MCF 10A (cell line): Measurements from ENCODE around the gene GRM6. TPM values are rescaled to one million over a fixed set of nuclear protein-coding genes. Genes with fewer than 3 reads are reported as not detected.

Experiments
- BruUV-seq: library from RNA; stranded (reverse); fragments of 400-500 nt; replicated peaks from 2 replicates; lab custom pipeline; 2021; lab: Mats Ljungman, UMichigan
- CTCF ChIA-PET: fragments of 300-600 bp; sonication (Branson Sonifier 250); formaldehyde crosslinking; extraction: SDS; loops from one replicate; lab custom pipeline; 2021; ENCODE audit warnings: antibody characterized with exemption, inconsistent platforms; lab: Yijun Ruan, JAX
- POLR2A ChIA-PET: fragments of 300-600, 350-650 bp; sonication (Branson Sonifier 250); formaldehyde crosslinking; extraction: SDS; loops from one replicate; lab custom pipeline; 2020; ENCODE audit warnings: antibody characterized with exemption, inconsistent platforms; lab: Yijun Ruan, JAX
- DNase-seq: peaks from one replicate; pipeline ENCODE4 v3.0.0-alpha.2; 2018; ENCODE audit not compliant: unreplicated experiment
- H3K27ac Mint-ChIP-seq: one replicate; pipeline ENCODE4 v1.8.0; 2022; ENCODE audit warnings: mild to moderate bottlenecking, low read depth, mixed read lengths; ENCODE audit not compliant: unreplicated experiment
- H3K27me3 Mint-ChIP-seq: one replicate; pipeline ENCODE4 v1.8.0; 2022; ENCODE audit warnings: mixed read lengths; ENCODE audit not compliant: insufficient read depth, unreplicated experiment
- H3K36me3 Mint-ChIP-seq: one replicate; pipeline ENCODE4 v1.8.0; 2022; ENCODE audit warnings: mild to moderate bottlenecking, moderate library complexity, mixed read lengths; ENCODE audit not compliant: insufficient read depth, unreplicated experiment
- H3K4me1 Mint-ChIP-seq: one replicate; pipeline ENCODE4 v1.8.0; 2022; ENCODE audit warnings: mixed read lengths; ENCODE audit not compliant: insufficient read depth, unreplicated experiment
- H3K4me3 Mint-ChIP-seq: one replicate; pipeline ENCODE4 v1.8.0; 2022; ENCODE audit warnings: mild to moderate bottlenecking, moderate library complexity, mixed read lengths; ENCODE audit not compliant: unreplicated experiment
- H3K9me3 Mint-ChIP-seq: one replicate; pipeline ENCODE4 v1.8.0; 2022; ENCODE audit warnings: mixed read lengths; ENCODE audit not compliant: unreplicated experiment
- intact Hi-C: fragments of 100-400 bp; cut with micrococcal nuclease; formaldehyde crosslinking; loops from 2 replicates; pipeline ENCODE4 v1.14.1; 2022
- total RNA-seq: library from RNA; stranded (reverse); gene quantifications from 2 replicates; pipeline ENCODE4 v1.2.3, GENCODE V29; 2022
- TF ChIP-seq, protein P1 (sequence below): fragments of 200-600 bp; IDR thresholded peaks from one replicate; pipeline ENCODE4 v1.8.0; 2022; ENCODE audit warnings: antibody characterized with exemption, mild to moderate bottlenecking; ENCODE audit not compliant: unreplicated experiment

Gene GRM6
- total RNA-seq, 1 experiment from 2014 or later: not detected

DNA sequence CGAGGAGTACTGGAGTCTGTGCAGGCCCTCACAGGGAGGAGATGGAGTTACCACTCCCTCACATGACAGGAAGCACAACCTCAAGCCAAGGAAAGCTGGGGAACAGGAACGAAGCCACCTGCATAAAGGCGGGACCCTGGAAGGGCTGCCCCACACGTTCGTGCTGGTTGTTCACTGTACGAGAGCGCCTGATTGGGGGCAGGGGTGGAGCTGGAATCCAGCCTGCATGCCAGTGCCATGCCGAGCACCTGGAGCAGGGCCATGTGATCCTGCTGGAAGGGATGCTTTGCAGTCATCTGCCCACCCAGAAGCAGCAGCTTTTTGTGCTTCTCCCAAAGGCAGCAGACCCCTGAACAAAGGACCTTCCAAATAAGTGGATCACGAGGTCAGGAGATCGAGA, 11.4 kb downstream of the GRM6 start:
- Mint-ChIP-seq H3K9me3 (peaks cover 56% of the 10 kb centered on the region), H3K27me3 (no peaks in the 10 kb centered on the region), H3K4me3 (no peak overlapping the region), H3K4me1 (no peaks in the 10 kb centered on the region), H3K36me3 (no peaks in the 10 kb centered on the region), H3K27ac (no peak overlapping the region)
- CTCF ChIA-PET: interaction anchor here (0.6 kb wide), 1 partner anchor 91 kb away, joined by 3 read pairs; no protein-coding TSS in a partner anchor
- intact Hi-C loops: no loop called here
- POLR2A ChIA-PET: no interaction called here
- no TSS peak for BruUV-seq
- TF ChIP-seq, protein P1, sequence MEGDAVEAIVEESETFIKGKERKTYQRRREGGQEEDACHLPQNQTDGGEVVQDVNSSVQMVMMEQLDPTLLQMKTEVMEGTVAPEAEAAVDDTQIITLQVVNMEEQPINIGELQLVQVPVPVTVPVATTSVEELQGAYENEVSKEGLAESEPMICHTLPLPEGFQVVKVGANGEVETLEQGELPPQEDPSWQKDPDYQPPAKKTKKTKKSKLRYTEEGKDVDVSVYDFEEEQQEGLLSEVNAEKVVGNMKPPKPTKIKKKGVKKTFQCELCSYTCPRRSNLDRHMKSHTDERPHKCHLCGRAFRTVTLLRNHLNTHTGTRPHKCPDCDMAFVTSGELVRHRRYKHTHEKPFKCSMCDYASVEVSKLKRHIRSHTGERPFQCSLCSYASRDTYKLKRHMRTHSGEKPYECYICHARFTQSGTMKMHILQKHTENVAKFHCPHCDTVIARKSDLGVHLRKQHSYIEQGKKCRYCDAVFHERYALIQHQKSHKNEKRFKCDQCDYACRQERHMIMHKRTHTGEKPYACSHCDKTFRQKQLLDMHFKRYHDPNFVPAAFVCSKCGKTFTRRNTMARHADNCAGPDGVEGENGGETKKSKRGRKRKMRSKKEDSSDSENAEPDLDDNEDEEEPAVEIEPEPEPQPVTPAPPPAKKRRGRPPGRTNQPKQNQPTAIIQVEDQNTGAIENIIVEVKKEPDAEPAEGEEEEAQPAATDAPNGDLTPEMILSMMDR: no peak
- no peak for DNase-seq

DNA sequence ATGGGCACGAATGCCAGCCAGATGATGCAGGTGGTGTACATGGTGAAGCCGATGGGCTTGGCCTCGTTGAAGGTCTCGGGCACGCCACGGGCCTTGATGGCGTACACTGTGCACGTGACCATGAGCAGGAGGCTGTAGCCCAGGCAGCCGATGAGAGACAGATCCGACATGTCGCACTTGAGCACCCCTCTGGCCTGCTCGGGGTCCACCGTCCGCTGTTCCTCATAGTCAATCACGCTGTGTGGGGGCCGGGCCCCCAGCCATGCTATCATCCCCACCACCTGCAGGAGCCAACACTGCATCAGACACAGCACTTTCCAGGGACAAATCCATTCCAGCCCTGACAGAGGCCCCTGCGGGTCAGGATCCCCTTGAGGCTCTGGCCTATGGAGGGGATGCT, 12.2 kb downstream of the GRM6 start:
- no peak for DNase-seq
- Mint-ChIP-seq H3K36me3 (no peaks in the 10 kb centered on the region), H3K27ac (no peak overlapping the region), H3K4me1 (no peaks in the 10 kb centered on the region), H3K4me3 (no peak overlapping the region), H3K27me3 (no peaks in the 10 kb centered on the region), H3K9me3 (peaks cover 58% of the 10 kb centered on the region)
- no TSS peak for BruUV-seq
- intact Hi-C loops: no loop called here
- ChIA-PET CTCF (no interaction called here), POLR2A (no interaction called here)
- TF ChIP-seq, protein P1: no peak

DNA sequence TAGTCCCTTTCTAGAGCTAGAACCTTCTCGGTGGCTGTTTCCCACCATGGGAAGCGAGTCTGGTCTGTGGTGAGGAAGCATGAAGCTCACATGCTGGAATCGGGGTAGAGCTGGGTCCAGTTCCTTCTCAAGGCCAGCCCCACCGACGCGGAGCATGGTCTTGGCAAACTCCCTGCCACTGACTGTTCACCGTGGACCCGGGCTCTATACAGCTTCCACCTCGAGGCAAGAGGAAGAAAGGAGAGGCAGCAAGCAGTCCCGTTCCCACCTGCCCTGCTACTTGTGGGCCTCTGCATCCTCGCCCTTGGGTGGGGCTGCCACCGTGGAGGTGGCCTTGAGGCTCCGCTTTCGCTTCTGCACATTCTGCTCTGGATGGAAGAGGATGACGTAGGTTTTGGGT, 13.7 kb downstream of the GRM6 start:
- no peak for DNase-seq
- H3K4me1 Mint-ChIP-seq: no peaks in the 10 kb centered on the region
- no peaks in the 10 kb centered on the region for H3K27me3 Mint-ChIP-seq
- intact Hi-C loops: no loop called here
- POLR2A ChIA-PET: no interaction called here
- peaks cover 62% of the 10 kb centered on the region for H3K9me3 Mint-ChIP-seq
- CTCF ChIA-PET: no interaction called here
- H3K36me3 Mint-ChIP-seq: no peaks in the 10 kb centered on the region
- no peak overlapping the region for H3K27ac Mint-ChIP-seq
- no peak overlapping the region for H3K4me3 Mint-ChIP-seq
- no TSS peak for BruUV-seq
- TF ChIP-seq, protein P1: no peak

DNA sequence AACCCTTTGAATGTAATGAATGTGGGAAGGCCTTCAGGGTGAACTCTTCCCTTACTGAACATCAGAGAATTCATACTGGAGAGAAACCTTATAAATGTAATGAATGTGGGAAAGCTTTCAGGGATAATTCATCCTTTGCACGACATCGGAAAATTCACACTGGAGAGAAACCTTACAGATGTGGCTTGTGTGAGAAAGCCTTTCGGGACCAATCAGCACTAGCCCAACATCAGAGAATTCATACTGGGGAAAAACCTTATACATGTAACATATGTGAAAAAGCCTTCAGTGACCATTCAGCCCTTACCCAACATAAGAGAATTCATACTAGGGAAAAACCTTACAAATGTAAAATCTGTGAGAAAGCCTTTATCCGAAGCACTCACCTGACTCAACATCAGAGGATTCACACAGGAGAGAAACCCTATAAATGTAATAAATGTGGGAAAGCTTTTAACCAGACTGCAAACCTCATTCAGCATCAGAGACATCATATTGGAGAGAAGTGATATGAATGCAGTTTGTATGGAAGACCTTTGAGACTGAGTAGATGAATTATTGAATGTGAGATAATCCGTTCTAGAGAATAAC, 29.6 kb downstream of the GRM6 start:
- BruUV-seq: no TSS peak
- no peak overlapping the region for H3K4me3 Mint-ChIP-seq
- DNase-seq: no peak
- TF ChIP-seq, protein P1: no peak
- POLR2A ChIA-PET: interaction anchor here (0.7 kb wide), 1 partner anchor 18 kb away, joined by 3 read pairs; no protein-coding TSS in a partner anchor
- intact Hi-C loops: no loop called here
- H3K9me3 Mint-ChIP-seq: peaks cover 75% of the 10 kb centered on the region
- no peaks in the 10 kb centered on the region for H3K36me3 Mint-ChIP-seq
- no peaks in the 10 kb centered on the region for H3K4me1 Mint-ChIP-seq
- no peak overlapping the region for H3K27ac Mint-ChIP-seq
- CTCF ChIA-PET: no interaction called here
- no peaks in the 10 kb centered on the region for H3K27me3 Mint-ChIP-seq
